CD14-positive monocyte (primary cell): Measurements from ENCODE around the gene UBE4A. TPM values are rescaled to one million over a fixed set of nuclear protein-coding genes. Genes with fewer than 3 reads are reported as not detected.

Experiments used
- DNase-seq, 3 donors: peaks; one replicate each; pipeline ENCODE4 v3.0.0-alpha.2; 2011 to 2022
- H2AFZ ChIP-seq: 2 replicates; pipeline ENCODE4 v1.6.0; 2012; ENCODE audit warnings: mild to moderate bottlenecking, low read depth, low read length, inconsistent platforms; ENCODE audit not compliant: insufficient read depth, poor library complexity, severe bottlenecking
- H3K27ac ChIP-seq, 2 donors: 1 replicate in 1 of 2; 2 replicates in 1 of 2; pipeline ENCODE4 v1.5.1; 2012 to 2013; ENCODE audit warnings: low read length in 2 of 2, control low read depth in 1 of 2, inconsistent platforms in 1 of 2, low read depth in 1 of 2, mild to moderate bottlenecking in 1 of 2
- H3K27me3 ChIP-seq, 2 donors: one replicate each; pipeline versions ENCODE4 v1.6.0 to v1.6.1; 2011 to 2013; ENCODE audit warnings: low read length in 2 of 2; ENCODE audit not compliant: control insufficient read depth in 2 of 2, insufficient read depth in 2 of 2
- H3K36me3 ChIP-seq, 2 donors: replicated peaks in 1 of 2; 1 replicate in 1 of 2; 2 replicates in 1 of 2; pipeline versions ENCODE4 v1.5.1 to v1.6.1; 2012 to 2013; ENCODE audit warnings: low read length in 2 of 2, control low read depth in 1 of 2, inconsistent platforms in 1 of 2, mild to moderate bottlenecking in 1 of 2; ENCODE audit not compliant: insufficient read depth in 2 of 2, control insufficient read depth in 1 of 2
- H3K4me1 ChIP-seq, 2 donors: 1 replicate in 1 of 2; 2 replicates in 1 of 2; pipeline versions ENCODE4 v1.5.1 to v1.6.1; 2012 to 2013; ENCODE audit warnings: low read length in 2 of 2, control low read depth in 1 of 2, inconsistent platforms in 1 of 2, mild to moderate bottlenecking in 1 of 2, moderate library complexity in 1 of 2; ENCODE audit not compliant: insufficient read depth in 2 of 2, control insufficient read depth in 1 of 2
- H3K4me2 ChIP-seq: replicated peaks from 2 replicates; pipeline ENCODE3; 2012; ENCODE audit warnings: low read length, moderate library complexity, mild to moderate bottlenecking; ENCODE audit not compliant: poor library complexity, severe bottlenecking; ENCODE audit errors: extremely low read depth
- H3K4me3 ChIP-seq, 3 experiments: fragments of 200-600 bp in 1 of 3; sonication (generic) in 1 of 3; replicated peaks in 1 of 3; 1 replicate in 2 of 3; 2 replicates in 1 of 3; pipeline ENCODE4 v1.5.1; 2011 to 2013; ENCODE audit warnings: low read length in 3 of 3, mild to moderate bottlenecking in 3 of 3, control low read depth in 2 of 3, low read depth in 2 of 3, inconsistent platforms in 1 of 3, moderate library complexity in 1 of 3
- H3K79me2 ChIP-seq: 2 replicates; pipeline ENCODE4 v1.6.0; 2012; ENCODE audit warnings: mild to moderate bottlenecking, control low read depth, inconsistent platforms, low read length, moderate library complexity; ENCODE audit not compliant: insufficient read depth
- H3K9ac ChIP-seq: 2 replicates; pipeline ENCODE4 v1.6.0; 2017; ENCODE audit warnings: low read length, mild to moderate bottlenecking; ENCODE audit not compliant: insufficient read depth, poor library complexity, severe bottlenecking
- H3K9me3 ChIP-seq, 2 donors: replicated peaks in 1 of 2; 1 replicate in 1 of 2; 2 replicates in 1 of 2; pipeline versions ENCODE4 v1.5.1 to v1.6.1; 2012 to 2013; ENCODE audit warnings: low read length in 2 of 2, control low read depth in 1 of 2; ENCODE audit not compliant: control insufficient read depth in 1 of 2, insufficient read depth in 1 of 2
- H4K20me1 ChIP-seq: 2 replicates; pipeline ENCODE4 v1.6.0; 2012; ENCODE audit warnings: mild to moderate bottlenecking, low read length, control low read depth, moderate library complexity; ENCODE audit not compliant: insufficient read depth
- H3K27ac Mint-ChIP-seq, 7 donors: one replicate each; pipeline ENCODE4 v1.8.0; 2020; ENCODE audit warnings: mild to moderate bottlenecking in 7 of 7, mixed read lengths in 7 of 7, moderate library complexity in 6 of 7, inconsistent platforms in 2 of 7
- H3K27me3 Mint-ChIP-seq, 3 donors: one replicate each; pipeline ENCODE4 v1.8.0; 2021 to 2022; ENCODE audit warnings: low read depth in 3 of 3, mild to moderate bottlenecking in 3 of 3, mixed read lengths in 3 of 3, moderate library complexity in 3 of 3, inconsistent platforms in 1 of 3
- H3K36me3 Mint-ChIP-seq, 2 donors: one replicate each; pipeline ENCODE4 v1.8.0; 2020; ENCODE audit warnings: mixed read lengths in 2 of 2, inconsistent platforms in 1 of 2, mild to moderate bottlenecking in 1 of 2
- H3K4me1 Mint-ChIP-seq: one replicate; pipeline ENCODE4 v1.8.0; 2020; ENCODE audit warnings: mild to moderate bottlenecking, mixed read lengths
- H3K4me3 Mint-ChIP-seq, 2 donors: one replicate each; pipeline ENCODE4 v1.8.0; 2020; ENCODE audit warnings: mild to moderate bottlenecking in 2 of 2, mixed read lengths in 2 of 2, moderate library complexity in 1 of 2
- H3K9me3 Mint-ChIP-seq, 7 donors: one replicate each; pipeline ENCODE4 v1.8.0; 2020 to 2022; ENCODE audit warnings: mixed read lengths in 7 of 7, mild to moderate bottlenecking in 6 of 7, moderate library complexity in 6 of 7, inconsistent platforms in 2 of 7
- WGBS: methylation state at CpG from one replicate; pipeline ENCODE4 v1.1.5; 2013; ENCODE audit warnings: missing lambda C conversion rate; ENCODE audit not compliant: insufficient coverage; 5-methylcytosine and 5-hydroxymethylcytosine counted together
- intact Hi-C, 2 donors: fragments of 100-400 bp; cut with micrococcal nuclease; formaldehyde crosslinking; loops; one replicate each; pipeline versions ENCODE4 v1.15.0 to v1.15.1; 2023
- polyA plus RNA-seq, 3 donors: library from polyadenylated mRNA; depleted of rRNA in 1 of 3; unstranded in 2 of 3; stranded (reverse) in 1 of 3; fragments of 300-500 nt in 2 of 3; fragments of >200 nt in 1 of 3; fragmentation: Illumina TruSeq in 2 of 3; gene quantifications; 1 replicate in 2 of 3; 2 replicates in 1 of 3; pipeline ENCODE4 v1.2.3, GENCODE V29; 2012 to 2021
- TF ChIP-seq, protein P1 (sequence below): fragments of 200-600 bp; IDR thresholded peaks from one replicate; pipeline ENCODE4 v1.8.0; 2022; ENCODE audit warnings: antibody characterized with exemption, mild to moderate bottlenecking

UBE4A gene
- polyA plus RNA-seq, 3 donors: 21.6 to 33.9 (median 22.7) TPM

DNA sequence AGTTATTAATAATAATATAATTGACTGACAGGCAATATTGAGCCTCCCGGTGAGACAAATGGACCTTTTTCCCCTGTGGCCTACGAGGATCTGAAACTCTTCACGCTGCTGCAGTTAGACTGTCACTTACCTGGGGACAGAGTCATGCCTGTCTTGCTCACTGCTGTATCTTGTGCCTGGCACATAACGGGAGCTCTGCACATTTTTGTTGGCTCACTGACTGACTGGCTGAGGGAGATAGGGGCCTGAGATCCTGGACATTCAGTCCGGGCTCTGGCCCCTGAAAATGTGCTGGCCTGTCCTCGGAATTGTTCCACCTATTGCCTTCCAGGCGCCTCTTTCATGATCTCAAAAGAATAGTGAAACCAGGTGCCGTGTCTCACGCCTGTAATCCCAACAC, 16.2 kb upstream of the UBE4A start:
- 91% methylated on average over 7 of the region's 9 CpGs for WGBS
- H3K9ac ChIP-seq: no peak overlapping the region
- DNase-seq: no peak
- H3K79me2 ChIP-seq: no peaks in the 10 kb centered on the region
- H3K27ac ChIP-seq: no peak overlapping the region
- no peaks in the 10 kb centered on the region for H4K20me1 ChIP-seq
- H3K27me3 Mint-ChIP-seq: peaks cover 3 to 8% (median 4%) of the 10 kb centered on the region in 3 donors
- H3K4me3 ChIP-seq: no peak overlapping the region
- no peaks in the 10 kb centered on the region for H3K36me3 ChIP-seq
- no peak overlapping the region for H2AFZ ChIP-seq
- no peaks in the 10 kb centered on the region for H3K9me3 ChIP-seq
- intact Hi-C loops: no loop called here
- H3K27ac Mint-ChIP-seq: no peak overlapping the region
- H3K4me2 ChIP-seq: no peak overlapping the region
- no peaks in the 10 kb centered on the region for H3K4me1 Mint-ChIP-seq
- no peaks in the 10 kb centered on the region for H3K9me3 Mint-ChIP-seq
- TF ChIP-seq, protein P1, sequence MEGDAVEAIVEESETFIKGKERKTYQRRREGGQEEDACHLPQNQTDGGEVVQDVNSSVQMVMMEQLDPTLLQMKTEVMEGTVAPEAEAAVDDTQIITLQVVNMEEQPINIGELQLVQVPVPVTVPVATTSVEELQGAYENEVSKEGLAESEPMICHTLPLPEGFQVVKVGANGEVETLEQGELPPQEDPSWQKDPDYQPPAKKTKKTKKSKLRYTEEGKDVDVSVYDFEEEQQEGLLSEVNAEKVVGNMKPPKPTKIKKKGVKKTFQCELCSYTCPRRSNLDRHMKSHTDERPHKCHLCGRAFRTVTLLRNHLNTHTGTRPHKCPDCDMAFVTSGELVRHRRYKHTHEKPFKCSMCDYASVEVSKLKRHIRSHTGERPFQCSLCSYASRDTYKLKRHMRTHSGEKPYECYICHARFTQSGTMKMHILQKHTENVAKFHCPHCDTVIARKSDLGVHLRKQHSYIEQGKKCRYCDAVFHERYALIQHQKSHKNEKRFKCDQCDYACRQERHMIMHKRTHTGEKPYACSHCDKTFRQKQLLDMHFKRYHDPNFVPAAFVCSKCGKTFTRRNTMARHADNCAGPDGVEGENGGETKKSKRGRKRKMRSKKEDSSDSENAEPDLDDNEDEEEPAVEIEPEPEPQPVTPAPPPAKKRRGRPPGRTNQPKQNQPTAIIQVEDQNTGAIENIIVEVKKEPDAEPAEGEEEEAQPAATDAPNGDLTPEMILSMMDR: no peak
- no peaks in the 10 kb centered on the region for H3K27me3 ChIP-seq
- H3K4me3 Mint-ChIP-seq: no peak overlapping the region
- no peaks in the 10 kb centered on the region for H3K36me3 Mint-ChIP-seq
- H3K4me1 ChIP-seq: no peaks in the 10 kb centered on the region

DNA sequence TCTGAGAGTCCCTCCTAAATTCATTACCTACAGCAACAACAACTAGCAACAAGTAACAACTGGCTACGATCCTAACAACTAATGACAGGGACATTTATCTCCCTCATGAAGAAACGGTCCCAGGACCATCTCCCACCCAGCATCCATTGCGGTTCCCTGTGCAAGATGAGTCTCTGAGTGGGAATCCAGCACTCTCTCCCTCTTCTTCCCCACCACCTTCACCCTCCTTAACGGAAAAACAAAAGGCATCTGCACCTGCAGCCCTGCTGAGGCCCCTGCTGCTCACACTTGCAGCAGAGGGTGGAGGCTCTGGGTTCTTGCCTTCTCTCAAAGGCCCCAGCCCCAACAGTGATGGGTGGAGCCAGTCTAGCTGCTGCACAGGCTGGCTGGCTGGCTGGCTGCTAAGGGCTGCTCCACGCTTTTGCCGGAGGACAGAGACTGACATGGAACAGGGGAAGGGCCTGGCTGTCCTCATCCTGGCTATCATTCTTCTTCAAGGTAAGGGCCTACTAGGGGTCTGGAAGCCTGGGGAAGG, 15.4 kb upstream of the UBE4A start, which contains the start of gene CD3G:
CD3G (plus strand) TSS at position 364 of the 535 bp plus-strand sequence; CDS start at position 444, 80 bp downstream.
- WGBS: 100% methylated on average over 4 of the region's 6 CpGs
- Histone ChIP-seq H3K27me3 (peaks cover 0 to 3% of the 10 kb centered on the region in 2 donors), H3K4me1 (no peaks in the 10 kb centered on the region), H3K9me3 (no peaks in the 10 kb centered on the region), H3K4me3 (no peak within 1 kb of the TSS), H2AFZ (no peak within 1 kb of the TSS), H4K20me1 (no peaks in the 10 kb centered on the region), H3K4me2 (no peak within 1 kb of the TSS), H3K9ac (no peak within 1 kb of the TSS), H3K79me2 (no peaks in the 10 kb centered on the region), H3K27ac (no peak within 1 kb of the TSS), H3K36me3 (no peaks in the 10 kb centered on the region)
- TF ChIP-seq, protein P1: no peak
- Mint-ChIP-seq H3K27ac (peak within 1 kb of the TSS in 2 of 7 donors; percentile 3 to 46), H3K9me3 (no peaks in the 10 kb centered on the region), H3K4me1 (no peaks in the 10 kb centered on the region), H3K36me3 (no peaks in the 10 kb centered on the region), H3K4me3 (peak within 1 kb of the TSS in 1 of 2 donors; percentile 42), H3K27me3 (peaks cover 3 to 8% (median 3%) of the 10 kb centered on the region in 3 donors)
- intact Hi-C loops: no loop called here
- DNase-seq: no peak
